Mesothelial cell of epicardium (in vitro differentiated cells): ENCODE results near the gene FNDC3B. TPM values are rescaled to one million over a fixed set of nuclear protein-coding genes. Genes with fewer than 3 reads are reported as not detected.

Source experiments
- DNase-seq, 2 experiments: peaks; one replicate each; pipeline ENCODE4 v3.0.0; 2021; ENCODE audit warnings: low spot score in 2 of 2; ENCODE audit not compliant: unreplicated experiment in 2 of 2
- H3K27ac Mint-ChIP-seq: 2 replicates; pipeline ENCODE4 v1.8.0; 2021; ENCODE audit warnings: mixed read lengths
- H3K27me3 Mint-ChIP-seq: 2 replicates; pipeline ENCODE4 v1.8.0; 2021; ENCODE audit warnings: low read depth, mixed read lengths
- H3K36me3 Mint-ChIP-seq: 2 replicates; pipeline ENCODE4 v1.8.0; 2021; ENCODE audit warnings: mixed read lengths
- H3K4me1 Mint-ChIP-seq: 2 replicates; pipeline ENCODE4 v1.8.0; 2021; ENCODE audit warnings: mixed read lengths
- H3K4me3 Mint-ChIP-seq: 2 replicates; pipeline ENCODE4 v1.8.0; 2021; ENCODE audit warnings: mild to moderate bottlenecking, moderate library complexity, mixed read lengths
- H3K9me3 Mint-ChIP-seq: 2 replicates; pipeline ENCODE4 v1.8.0; 2021; ENCODE audit warnings: mixed read lengths
- total RNA-seq: library from RNA; stranded (reverse); gene quantifications from 3 replicates; pipeline ENCODE4 v1.2.1, GENCODE V29; 2021
- TF ChIP-seq, protein P1 (sequence below): fragments of 200-600 bp; sonication (generic); IDR thresholded peaks from one replicate; pipeline ENCODE4 v1.5.0; 2021; ENCODE audit warnings: antibody characterized with exemption; ENCODE audit not compliant: unreplicated experiment

The FNDC3B gene
- total RNA-seq, 1 donor from 2014 or later, result 131 TPM

DNA sequence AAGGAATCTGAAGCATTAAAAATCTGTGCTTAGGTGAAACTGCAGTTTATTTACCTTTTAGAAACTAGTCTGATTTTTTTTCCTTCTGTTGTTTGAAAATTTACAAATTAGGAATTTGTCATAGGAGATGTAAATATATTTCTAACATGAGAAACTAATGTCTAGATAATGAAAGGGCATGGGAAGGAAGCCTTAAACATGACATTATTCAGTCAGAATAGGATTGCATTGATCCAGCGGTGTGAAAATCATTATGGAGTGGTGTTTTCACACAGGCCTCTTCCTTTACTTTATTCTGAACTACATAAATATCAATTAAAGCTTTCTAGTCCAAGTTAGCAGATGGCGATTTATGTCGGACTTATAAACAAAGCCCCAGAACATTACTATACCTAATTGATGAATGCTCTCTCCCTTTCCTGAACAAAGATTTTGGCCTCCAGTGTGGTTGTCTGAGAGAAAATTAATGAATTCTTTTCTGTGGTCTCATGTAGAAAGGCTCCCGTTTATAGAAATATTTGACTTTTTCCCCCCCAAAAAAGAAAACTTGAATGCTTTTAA, 37.9 kb downstream of the FNDC3B start:
- H3K4me3 Mint-ChIP-seq, result no peak overlapping the region

GRCh38 chr3:172078244-172078643, 38.9 kb downstream of the FNDC3B start:
- Mint-ChIP-seq H3K27ac (peak overlapping the region; percentile 7), H3K36me3 (peaks cover 11% of the 10 kb centered on the region), H3K9me3 (peaks cover 5% of the 10 kb centered on the region), H3K4me3 (no peak overlapping the region), H3K27me3 (no peaks in the 10 kb centered on the region), H3K4me1 (peaks cover 25% of the 10 kb centered on the region)
- DNase-seq, result no peak
- TF ChIP-seq, protein P1, sequence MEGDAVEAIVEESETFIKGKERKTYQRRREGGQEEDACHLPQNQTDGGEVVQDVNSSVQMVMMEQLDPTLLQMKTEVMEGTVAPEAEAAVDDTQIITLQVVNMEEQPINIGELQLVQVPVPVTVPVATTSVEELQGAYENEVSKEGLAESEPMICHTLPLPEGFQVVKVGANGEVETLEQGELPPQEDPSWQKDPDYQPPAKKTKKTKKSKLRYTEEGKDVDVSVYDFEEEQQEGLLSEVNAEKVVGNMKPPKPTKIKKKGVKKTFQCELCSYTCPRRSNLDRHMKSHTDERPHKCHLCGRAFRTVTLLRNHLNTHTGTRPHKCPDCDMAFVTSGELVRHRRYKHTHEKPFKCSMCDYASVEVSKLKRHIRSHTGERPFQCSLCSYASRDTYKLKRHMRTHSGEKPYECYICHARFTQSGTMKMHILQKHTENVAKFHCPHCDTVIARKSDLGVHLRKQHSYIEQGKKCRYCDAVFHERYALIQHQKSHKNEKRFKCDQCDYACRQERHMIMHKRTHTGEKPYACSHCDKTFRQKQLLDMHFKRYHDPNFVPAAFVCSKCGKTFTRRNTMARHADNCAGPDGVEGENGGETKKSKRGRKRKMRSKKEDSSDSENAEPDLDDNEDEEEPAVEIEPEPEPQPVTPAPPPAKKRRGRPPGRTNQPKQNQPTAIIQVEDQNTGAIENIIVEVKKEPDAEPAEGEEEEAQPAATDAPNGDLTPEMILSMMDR, result no peak

More for the DNA sequence above, 37.9 kb downstream of the FNDC3B start:
- peak overlapping the region; percentile 56 for H3K27ac Mint-ChIP-seq
- H3K9me3 Mint-ChIP-seq, result no peaks in the 10 kb centered on the region
- H3K4me1 Mint-ChIP-seq, result peaks cover 27% of the 10 kb centered on the region
- peaks cover 4% of the 10 kb centered on the region for H3K36me3 Mint-ChIP-seq
- DNase-seq, result no peak
- no peaks in the 10 kb centered on the region for H3K27me3 Mint-ChIP-seq
- TF ChIP-seq, protein P1, result no peak

GRCh38 chr3:172078721-172079120, 39.3 kb downstream of the FNDC3B start:
- Mint-ChIP-seq H3K9me3 (peaks cover 7% of the 10 kb centered on the region), H3K36me3 (peaks cover 14% of the 10 kb centered on the region), H3K27ac (no peak overlapping the region), H3K27me3 (no peaks in the 10 kb centered on the region), H3K4me3 (no peak overlapping the region), H3K4me1 (peaks cover 25% of the 10 kb centered on the region)
- DNase-seq, result no peak
- TF ChIP-seq, protein P1, result no peak

- TF ChIP-seq, protein P1, result no peak
- H3K27me3 Mint-ChIP-seq, result no peaks in the 10 kb centered on the region
- peak overlapping the region; percentile 13 for H3K27ac Mint-ChIP-seq
- peaks cover 19% of the 10 kb centered on the region for H3K4me1 Mint-ChIP-seq
- no peak for DNase-seq
- H3K9me3 Mint-ChIP-seq, result peaks cover 7% of the 10 kb centered on the region
- no peak overlapping the region for H3K4me3 Mint-ChIP-seq
- H3K36me3 Mint-ChIP-seq, result peaks cover 15% of the 10 kb centered on the region
These were observed 40.1 kb downstream of the FNDC3B start for GRCh38 chr3:172079326-172079976.

- Mint-ChIP-seq H3K4me1 (peaks cover 24% of the 10 kb centered on the region), H3K36me3 (peaks cover 21% of the 10 kb centered on the region), H3K9me3 (peaks cover 7% of the 10 kb centered on the region), H3K4me3 (no peak overlapping the region), H3K27me3 (no peaks in the 10 kb centered on the region), H3K27ac (no peak overlapping the region)
- TF ChIP-seq, protein P1, result no peak
- no peak for DNase-seq
These were observed 41.1 kb downstream of the FNDC3B start for GRCh38 chr3:172080503-172080902.
